ENCODE data around the gene RASSF8.

RASSF8 gene, protein sequence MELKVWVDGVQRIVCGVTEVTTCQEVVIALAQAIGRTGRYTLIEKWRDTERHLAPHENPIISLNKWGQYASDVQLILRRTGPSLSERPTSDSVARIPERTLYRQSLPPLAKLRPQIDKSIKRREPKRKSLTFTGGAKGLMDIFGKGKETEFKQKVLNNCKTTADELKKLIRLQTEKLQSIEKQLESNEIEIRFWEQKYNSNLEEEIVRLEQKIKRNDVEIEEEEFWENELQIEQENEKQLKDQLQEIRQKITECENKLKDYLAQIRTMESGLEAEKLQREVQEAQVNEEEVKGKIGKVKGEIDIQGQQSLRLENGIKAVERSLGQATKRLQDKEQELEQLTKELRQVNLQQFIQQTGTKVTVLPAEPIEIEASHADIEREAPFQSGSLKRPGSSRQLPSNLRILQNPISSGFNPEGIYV

DNA sequence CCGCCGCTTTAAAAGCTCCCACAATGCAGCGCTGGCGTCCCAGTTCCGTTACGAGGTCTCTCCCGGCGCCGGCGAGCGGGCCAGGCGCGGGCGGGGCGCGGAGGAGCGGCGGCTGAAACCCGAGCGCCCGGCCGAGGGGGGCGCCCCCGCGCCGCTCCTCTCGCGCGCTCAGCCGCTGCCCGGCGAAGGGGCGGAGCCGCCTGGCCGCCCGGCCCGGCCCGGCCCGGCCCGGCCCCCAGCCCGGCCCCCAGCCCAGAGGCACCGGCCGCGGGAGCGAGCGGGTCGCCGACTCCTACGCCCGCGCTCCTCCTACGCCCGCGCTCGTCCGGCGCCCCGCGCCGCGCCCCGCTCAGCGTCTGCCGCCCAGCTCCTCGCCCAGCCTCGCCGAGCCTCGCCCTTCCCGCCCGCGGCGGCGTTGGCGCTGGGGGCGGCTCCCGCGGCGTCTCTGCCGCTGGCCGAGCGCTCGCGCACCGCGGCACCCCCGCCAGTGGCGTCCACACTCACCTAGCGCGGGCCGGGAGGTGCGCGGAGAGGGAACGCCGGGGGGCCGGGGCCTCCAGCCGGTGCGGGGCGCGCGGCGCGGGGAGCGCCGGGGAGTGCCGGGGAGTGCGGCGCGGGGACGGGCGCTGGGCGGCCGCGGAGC, at the start of gene RASSF8:
Gene RASSF8, plus strand, starts transcription at position 255 of the 643 bp plus-strand sequence. CDS start 96,662 bp downstream, outside the sequence.
- peak in 39 of 42 donors; percentile 30 to 87 (median 73) for DNase-seq
- intact Hi-C loops (cut with DNase I) = loop anchor here (5.0 kb wide), 2 partner anchors 59 to 79 kb away; no protein-coding TSS in a partner anchor

GRCh38 chr12:25914551-25914950, 43.9 kb upstream of the RASSF8 start:
- intact Hi-C loops (cut with DNase I) = no loop called here
- DNase-seq = no peak

DNA sequence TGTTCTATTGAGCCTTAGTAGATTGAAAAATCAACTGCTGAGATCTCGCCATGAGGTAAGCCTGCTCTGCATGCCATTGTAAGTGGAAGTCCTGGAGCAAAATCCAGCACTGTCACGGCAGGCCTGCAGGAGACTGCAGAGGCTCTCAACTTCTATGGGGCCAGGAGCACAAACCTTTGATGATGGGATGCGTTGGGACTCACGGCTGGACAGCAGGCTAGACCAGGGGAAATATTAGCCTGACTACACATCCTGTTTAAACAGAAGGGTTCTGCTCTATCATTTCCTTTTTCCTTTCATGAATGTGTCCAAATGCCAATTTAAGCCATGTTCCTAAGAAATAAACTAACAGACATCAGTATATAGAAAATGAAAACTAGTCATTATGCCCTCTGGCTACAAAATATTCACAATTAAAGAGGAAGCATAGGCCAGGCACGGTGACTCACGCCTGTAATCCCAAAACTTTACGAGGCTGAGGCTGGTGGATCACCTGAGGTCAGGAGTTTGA, 33.9 kb upstream of the RASSF8 start:
- intact Hi-C loops (cut with DNase I) = no loop called here
- no peak for DNase-seq

- DNase-seq = no peak
- intact Hi-C loops (cut with DNase I) = no loop called here
Observed at GRCh38 chr12:25925064-25925463, 33.4 kb upstream of the RASSF8 start.

DNA sequence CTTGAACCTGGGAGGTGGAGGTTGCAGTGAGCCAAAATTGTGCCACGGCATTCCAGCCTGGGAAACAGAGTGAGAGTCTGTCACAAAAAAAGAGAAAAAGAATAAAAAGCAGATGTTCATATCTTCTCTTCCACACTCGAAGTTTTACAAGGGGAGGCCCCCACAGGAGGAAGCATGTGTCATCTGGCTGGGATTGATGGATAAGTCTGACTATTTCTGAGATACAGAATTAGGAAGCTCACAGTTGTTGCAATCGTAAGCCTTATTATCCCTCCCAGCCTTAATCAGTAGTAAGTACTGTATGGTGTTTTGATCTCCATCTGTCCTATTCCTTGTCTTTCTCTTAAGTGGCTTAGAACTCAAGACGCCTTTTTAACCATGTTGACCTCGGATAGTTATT, 31.9 kb upstream of the RASSF8 start:
- intact Hi-C loops (cut with DNase I) = no loop called here
- DNase-seq = no peak

DNA sequence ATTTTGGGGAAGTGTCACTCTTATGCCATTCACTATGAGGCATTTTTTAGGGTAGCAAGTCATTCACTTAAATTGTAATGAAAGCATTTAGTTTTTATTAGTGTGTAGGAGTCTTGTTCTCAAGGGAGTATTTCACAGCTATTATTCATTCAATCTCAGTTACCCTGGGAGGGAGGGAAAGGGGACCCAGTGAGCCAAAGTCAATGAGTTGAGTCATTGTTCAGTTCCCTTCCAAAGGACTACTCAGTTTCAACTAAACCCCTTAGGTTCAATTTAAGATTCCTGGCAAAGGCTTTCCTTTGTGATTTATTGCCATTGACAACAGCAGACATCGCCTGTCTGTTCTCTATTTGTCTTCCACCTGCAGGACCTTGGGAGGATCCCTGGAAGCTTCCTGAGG, 29.3 kb upstream of the RASSF8 start:
- DNase-seq = no peak
- intact Hi-C loops (cut with DNase I) = no loop called here

GRCh38 chr12:25932971-25933370, 25.5 kb upstream of the RASSF8 start:
- intact Hi-C loops (cut with DNase I) = no loop called here
- DNase-seq = no peak

DNA sequence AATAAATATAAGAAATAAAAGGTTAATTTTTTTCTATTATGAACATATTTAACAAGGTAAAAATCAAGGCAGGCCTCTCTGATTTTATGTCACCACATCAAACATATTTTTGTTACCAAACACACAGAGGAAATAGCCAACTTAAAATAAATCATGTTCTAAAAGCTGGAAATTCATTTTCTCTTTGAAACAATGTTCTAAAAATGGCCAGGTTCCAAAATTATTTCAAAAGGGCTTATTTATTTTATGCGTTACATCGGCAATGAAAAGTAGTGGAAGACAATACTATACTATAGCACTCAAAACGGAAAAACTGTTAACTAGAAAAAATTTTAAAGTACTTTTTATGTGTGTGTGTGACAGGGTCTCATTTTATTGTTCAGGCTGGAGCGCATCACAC, 24.0 kb upstream of the RASSF8 start:
- no peak for DNase-seq
- intact Hi-C loops (cut with DNase I) = no loop called here

GRCh38 chr12:25935355-25936144, 22.9 kb upstream of the RASSF8 start:
- no peak for DNase-seq
- intact Hi-C loops (cut with DNase I) = no loop called here

DNA sequence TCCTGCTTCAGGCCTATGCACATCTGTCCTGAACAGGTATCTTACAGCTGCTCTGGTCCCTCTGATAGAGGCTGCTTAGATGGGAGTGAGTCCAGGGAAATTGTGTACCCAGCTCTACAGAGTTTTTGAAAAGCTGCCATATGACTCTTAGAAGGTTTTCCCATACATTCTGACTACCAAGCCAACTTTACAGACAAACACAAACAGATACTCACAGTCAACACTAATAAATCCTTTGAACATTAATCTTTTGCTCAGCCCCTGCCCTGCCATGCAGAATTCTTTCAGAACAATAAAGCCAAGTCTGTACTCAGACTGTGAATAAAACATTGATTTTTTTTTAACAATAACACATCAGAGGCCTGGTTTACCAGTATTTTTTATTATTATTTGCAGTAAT, 21.4 kb upstream of the RASSF8 start:
- DNase-seq = no peak
- intact Hi-C loops (cut with DNase I) = no loop called here

DNA sequence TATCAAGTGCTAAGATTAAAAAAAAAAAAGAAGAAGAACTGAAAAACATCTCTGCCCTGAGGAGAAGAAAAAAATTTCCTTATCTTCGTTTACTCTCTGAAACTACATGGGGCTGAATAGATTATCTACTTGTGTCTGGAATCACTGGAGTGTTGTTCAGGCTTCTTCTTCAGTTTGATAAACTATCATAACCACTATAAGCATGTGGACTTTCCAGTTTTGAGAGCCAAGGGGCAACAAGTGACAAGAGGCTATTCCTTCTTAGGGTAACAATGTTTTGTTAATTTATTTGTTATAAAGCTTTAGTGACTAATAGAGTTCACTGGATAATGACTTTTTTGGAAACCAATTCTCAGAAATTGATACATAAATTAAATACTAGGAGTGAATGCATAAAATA, 19.9 kb upstream of the RASSF8 start:
- no peak for DNase-seq
- intact Hi-C loops (cut with DNase I) = no loop called here

DNA sequence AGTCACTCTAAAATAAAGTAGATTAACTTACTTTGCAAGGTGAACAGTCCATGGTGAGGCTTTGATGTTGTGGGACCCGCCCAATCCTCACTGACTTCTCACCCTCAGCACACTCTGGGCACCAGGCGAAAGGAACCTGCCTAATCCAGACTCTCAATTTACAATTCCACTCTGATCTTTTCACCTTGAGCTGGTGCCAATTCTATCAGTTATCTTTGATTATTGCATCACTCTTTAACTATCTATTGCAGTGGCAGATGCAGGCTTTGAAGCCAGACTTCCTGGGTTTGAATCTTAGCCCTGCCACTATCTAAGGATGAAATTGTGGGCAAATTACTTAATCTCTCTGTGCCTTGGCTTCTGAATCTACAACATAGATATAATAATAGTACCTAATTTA, 18.9 kb upstream of the RASSF8 start:
- no peak for DNase-seq
- intact Hi-C loops (cut with DNase I) = no loop called here

DNA sequence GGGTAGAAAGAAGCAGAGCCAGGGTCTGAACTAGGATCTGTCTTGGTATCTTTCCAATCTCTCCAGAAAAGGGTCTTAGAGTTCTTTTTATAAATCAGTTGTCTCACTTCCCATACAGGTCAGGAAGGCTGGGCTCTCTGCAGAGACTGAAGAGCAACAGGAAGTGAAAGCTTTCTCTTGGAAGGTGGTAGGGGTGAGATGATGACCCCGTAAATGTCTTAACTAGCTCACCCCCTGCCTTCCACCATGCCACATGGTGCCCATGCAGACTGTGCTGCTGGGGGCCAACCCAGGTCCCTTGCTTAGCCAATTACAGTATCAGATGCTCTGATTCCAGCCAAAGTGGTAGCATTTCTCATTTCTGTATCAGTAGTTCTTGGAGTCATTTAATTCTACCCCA, 17.6 kb upstream of the RASSF8 start:
- no peak for DNase-seq
- intact Hi-C loops (cut with DNase I) = no loop called here

GRCh38 chr12:25942709-25943108, 15.8 kb upstream of the RASSF8 start:
- intact Hi-C loops (cut with DNase I) = no loop called here

DNA sequence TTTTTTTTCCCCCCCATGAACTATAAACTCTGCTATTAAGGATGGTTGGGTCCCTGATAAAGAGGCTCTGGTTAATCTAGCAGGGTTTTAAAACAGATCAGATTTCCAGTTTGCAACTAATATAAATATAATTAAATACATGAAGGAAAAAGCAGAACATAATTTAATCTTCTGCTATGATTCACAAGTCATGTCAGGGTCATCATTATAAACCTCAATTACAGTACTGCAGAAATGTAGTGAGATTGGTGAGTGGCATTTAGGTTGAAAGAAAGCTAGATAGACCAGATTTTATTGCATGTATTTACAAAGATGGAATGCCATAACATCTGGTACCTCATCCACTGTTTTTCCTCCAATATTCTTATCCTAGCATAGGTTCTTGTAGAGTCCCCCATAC, 14.5 kb upstream of the RASSF8 start:
- intact Hi-C loops (cut with DNase I) = no loop called here
- DNase-seq = no peak

More at GRCh38 chr12:25942709-25943108, 15.8 kb upstream of the RASSF8 start:
- DNase-seq = no peak

- intact Hi-C loops (cut with DNase I) = no loop called here
- DNase-seq = no peak
Observed at GRCh38 chr12:25949343-25949742, 9.1 kb upstream of the RASSF8 start.

DNA sequence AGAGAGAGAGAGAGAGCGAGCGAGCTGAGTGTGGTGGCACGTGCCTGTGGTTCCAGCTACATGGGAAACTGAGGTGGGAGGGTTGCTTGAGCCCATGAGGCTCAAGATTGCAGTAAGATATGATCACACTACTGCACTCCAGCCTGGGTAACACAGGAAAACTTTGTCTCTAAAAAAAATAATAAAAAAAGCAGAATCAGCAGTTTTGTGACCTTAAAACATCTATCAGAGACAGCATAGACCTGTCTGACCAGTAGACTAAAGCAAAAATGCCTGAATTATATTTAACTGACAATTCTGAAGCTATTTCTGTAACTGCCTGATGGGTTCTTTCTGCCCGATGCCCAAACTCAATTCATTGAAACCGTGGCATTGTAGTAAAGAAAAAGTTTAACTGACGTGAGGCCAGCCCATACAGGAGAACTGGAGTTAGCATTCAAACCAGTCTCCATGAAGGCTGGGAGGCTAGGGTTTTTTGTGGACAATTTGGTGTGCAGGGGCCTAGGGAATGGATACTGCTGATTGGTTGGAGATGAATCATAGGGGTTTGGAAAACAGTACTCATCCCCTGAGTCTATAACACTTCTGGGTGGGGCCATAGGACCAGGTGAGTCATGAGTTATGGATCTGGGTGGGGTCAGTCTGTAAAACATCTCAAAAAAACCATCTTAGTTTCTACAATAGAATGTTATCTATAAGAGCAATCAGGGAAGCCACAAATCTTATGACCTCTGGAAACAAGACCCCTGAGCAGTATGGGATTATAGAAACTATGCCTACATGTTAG, 8.0 kb upstream of the RASSF8 start:
- intact Hi-C loops (cut with DNase I) = no loop called here
- DNase-seq = no peak

DNA sequence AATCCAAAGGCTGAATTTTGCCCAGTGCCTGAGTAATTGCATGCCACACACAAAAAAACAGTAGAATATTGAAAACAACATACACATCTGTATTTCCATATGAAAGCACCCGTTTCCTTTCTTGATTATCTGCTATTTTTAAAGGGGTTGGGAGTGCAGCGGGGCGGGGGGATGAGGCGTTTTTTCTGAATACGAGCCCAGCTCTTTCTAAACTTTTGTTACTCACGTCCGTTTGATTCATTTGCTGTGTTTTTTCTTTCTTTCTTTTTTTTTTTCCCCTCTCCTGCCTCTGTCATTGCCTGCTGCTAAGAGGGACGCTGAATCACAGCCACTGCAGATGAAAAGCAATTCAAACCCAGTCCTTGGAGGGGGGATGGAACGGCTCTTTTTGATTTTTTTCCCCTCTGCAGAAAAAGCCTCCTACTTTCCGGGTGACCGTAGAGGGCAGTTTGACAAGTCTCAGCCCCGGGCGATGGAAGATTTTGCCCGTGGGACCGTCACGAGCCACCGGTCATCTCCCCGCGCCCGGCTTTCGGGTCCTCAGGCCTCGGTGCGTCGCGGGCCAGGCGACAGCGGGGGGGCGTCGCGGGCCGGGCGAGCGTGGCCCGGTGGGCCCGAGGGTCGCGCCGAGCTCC, 572 bp upstream of the RASSF8 start:
- intact Hi-C loops (cut with DNase I) = loop anchor here (5.0 kb wide), 2 partner anchors 59 to 79 kb away; no protein-coding TSS in a partner anchor
- peak in 17 of 42 donors; percentile 22 to 82 (median 54) for DNase-seq
